Uterus (tissue), 2 donors: ENCODE measurements around the gene SAMD4B.

Source experiments
- POLR2A ChIP-seq, 2 donors: fragments of 450-650 bp; IDR thresholded peaks; one replicate each; pipeline ENCODE4 v1.6.1; 2016; ENCODE audit warnings: antibody characterized with exemption in 2 of 2, mild to moderate bottlenecking in 1 of 2, moderate library complexity in 1 of 2
- TF ChIP-seq, protein P1 (sequence below), 4 experiments: fragments of 200-600 bp in 2 of 4; fragments of 450-650 bp in 2 of 4; sonication (generic) in 2 of 4; IDR thresholded peaks; one replicate each; pipeline ENCODE4 v1.5.1; 2016 to 2019; ENCODE audit warnings: antibody characterized with exemption in 4 of 4, mild to moderate bottlenecking in 2 of 4, moderate library complexity in 1 of 4

DNA sequence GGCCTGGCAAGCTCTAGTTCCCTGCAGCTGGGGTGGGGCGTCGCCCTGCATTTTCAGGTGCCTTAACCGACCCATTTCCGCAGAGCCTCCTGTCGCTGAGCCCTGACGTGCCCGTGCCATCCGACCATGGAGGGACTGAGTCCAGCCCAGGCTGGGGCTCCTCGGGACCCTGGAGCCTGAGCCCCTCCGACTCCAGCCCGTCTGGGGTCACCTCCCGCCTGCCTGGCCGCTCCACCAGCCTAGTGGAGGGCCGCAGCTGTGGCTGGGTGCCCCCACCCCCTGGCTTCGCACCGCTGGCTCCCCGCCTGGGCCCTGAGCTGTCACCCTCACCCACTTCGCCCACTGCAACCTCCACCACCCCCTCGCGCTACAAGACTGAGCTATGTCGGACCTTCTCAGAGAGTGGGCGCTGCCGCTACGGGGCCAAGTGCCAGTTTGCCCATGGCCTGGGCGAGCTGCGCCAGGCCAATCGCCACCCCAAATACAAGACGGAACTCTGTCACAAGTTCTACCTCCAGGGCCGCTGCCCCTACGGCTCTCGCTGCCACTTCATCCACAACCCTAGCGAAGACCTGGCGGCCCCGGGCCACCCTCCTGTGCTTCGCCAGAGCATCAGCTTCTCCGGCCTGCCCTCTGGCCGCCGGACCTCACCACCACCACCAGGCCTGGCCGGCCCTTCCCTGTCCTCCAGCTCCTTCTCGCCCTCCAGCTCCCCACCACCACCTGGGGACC, 65.6 kb downstream of the SAMD4B start:
- TF ChIP-seq, protein P1, sequence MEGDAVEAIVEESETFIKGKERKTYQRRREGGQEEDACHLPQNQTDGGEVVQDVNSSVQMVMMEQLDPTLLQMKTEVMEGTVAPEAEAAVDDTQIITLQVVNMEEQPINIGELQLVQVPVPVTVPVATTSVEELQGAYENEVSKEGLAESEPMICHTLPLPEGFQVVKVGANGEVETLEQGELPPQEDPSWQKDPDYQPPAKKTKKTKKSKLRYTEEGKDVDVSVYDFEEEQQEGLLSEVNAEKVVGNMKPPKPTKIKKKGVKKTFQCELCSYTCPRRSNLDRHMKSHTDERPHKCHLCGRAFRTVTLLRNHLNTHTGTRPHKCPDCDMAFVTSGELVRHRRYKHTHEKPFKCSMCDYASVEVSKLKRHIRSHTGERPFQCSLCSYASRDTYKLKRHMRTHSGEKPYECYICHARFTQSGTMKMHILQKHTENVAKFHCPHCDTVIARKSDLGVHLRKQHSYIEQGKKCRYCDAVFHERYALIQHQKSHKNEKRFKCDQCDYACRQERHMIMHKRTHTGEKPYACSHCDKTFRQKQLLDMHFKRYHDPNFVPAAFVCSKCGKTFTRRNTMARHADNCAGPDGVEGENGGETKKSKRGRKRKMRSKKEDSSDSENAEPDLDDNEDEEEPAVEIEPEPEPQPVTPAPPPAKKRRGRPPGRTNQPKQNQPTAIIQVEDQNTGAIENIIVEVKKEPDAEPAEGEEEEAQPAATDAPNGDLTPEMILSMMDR (IDR thresholded peaks at IDR 0.05): no peak
- no peak for TF ChIP-seq POLR2A (IDR thresholded peaks at IDR 0.05)
